ENCODE results near the gene ADGRL3. TPM values are rescaled to one million over a fixed set of nuclear protein-coding genes. Genes with fewer than 3 reads are reported as not detected.
"Not testable (repeated sequence)": the region's sequence is repeated elsewhere in the genome, so short reads cannot be mapped to it uniquely, and the experiment has no call there.

Gene ADGRL3
- total and polyA plus RNA-seq, 5 donors, result 0.52 to 3.8 (median 3.2) TPM

DNA sequence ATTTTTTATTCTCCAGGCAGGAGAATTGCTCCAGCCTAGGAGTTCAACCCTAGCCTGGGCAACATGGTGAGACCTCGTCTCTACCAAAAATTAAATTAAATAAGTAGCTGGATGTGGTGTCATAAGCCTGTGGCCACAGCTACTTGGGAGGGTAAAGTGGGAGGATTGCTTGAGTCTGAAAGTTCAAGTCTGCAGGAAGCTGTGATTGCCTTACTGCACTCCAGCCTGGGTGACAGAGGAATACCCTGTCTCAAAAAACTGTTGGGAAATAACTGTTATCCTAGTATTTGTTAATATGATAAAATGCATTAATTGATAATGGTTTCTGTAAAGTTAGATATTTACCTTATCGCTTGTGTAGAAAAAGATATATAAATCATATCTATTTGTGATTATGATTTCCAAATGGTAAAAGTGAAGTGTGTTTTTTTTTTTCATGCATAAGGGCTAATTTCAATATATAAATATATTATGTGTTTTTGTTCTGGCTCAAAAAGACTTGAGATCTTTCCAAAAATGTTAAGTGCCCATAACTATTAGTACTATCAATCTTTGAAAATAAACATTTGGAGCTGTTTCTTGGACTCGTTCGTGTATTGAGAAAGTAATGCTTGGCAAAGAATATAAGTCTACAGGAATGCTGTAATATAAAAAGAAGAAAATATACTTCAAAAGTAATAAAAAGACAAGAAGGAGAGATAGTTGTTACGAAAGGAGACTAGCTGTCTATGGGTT is 396.6 kb downstream of the ADGRL3 start:
- H3K9me3 ChIP-seq (ENCODE audit: control insufficient read depth, low read length), result no peaks in the 10 kb centered on the region
- no peak overlapping the region for H3K27ac ChIP-seq (ENCODE audit: low read length)
- 65% methylated on average over 5 of the region's 5 CpGs for WGBS
- no peak overlapping the region for H3K4me3 ChIP-seq (ENCODE audit: low read length)
- H3K4me1 ChIP-seq (ENCODE audit: control insufficient read depth, insufficient read depth, low read length), result no peaks in the 10 kb centered on the region
- intact Hi-C loops (cut with DNase I), result no loop called here
- DNase-seq (no peak), ATAC-seq (no peak)
- H3K27me3 ChIP-seq (ENCODE audit: control insufficient read depth, insufficient read depth), result no peaks in the 10 kb centered on the region

DNA sequence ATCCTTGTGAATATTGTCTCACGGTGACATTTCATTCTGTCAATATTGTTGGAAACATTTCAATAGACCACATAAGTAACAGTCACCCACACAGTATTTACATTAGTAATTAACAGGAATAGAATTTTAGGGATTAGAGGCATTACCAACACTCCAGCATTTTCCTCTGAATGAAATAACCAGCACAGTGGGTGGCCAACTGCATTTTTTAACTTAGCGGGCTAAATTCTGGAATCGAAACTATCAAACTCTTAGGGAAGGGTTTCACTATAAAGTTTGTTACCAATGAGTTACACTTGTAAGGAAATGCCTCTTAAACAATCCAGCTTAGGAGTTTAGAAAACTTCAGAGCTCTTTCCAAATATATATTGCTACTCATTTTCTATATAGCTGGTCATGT is 403.0 kb downstream of the ADGRL3 start:
- 90% methylated on average over 3 of the region's 3 CpGs for WGBS
- DNase-seq (no peak), ATAC-seq (no peak)
- H3K27me3 ChIP-seq (ENCODE audit: control insufficient read depth, insufficient read depth), result no peaks in the 10 kb centered on the region
- intact Hi-C loops (cut with DNase I), result no loop called here
- no peaks in the 10 kb centered on the region for H3K4me1 ChIP-seq (ENCODE audit: control insufficient read depth, insufficient read depth, low read length)
- no peaks in the 10 kb centered on the region for H3K9me3 ChIP-seq (ENCODE audit: control insufficient read depth, low read length)
- H3K27ac ChIP-seq (ENCODE audit: low read length), result no peak overlapping the region
- no peak overlapping the region for H3K4me3 ChIP-seq (ENCODE audit: low read length)

DNA sequence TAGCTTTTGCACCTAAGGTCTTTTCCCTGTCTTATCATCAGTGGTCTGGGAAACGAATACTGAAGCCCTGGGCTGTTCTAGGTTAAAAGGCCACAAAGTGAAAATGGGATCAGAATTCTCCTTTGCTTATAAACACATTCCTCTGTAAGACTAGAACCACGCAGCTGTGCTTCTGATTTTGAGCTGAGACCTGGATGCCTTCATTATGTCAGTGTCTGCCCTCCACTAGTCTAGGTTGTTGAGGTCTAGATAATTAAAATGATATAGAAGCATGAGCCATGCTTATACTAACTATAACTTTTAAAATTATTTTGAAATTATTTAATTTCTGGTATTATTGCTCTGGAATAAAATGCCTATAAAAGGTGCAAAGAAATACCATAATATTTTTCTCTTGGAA is 403.9 kb downstream of the ADGRL3 start:
- H3K4me1 ChIP-seq (ENCODE audit: control insufficient read depth, insufficient read depth, low read length), result no peaks in the 10 kb centered on the region
- H3K9me3 ChIP-seq (ENCODE audit: control insufficient read depth, low read length), result no peaks in the 10 kb centered on the region
- no peak overlapping the region for H3K27ac ChIP-seq (ENCODE audit: low read length)
- DNase-seq (no peak), ATAC-seq (no peak)
- WGBS, result 65% methylated on average over 2 of the region's 2 CpGs
- intact Hi-C loops (cut with DNase I), result no loop called here
- no peaks in the 10 kb centered on the region for H3K27me3 ChIP-seq (ENCODE audit: control insufficient read depth, insufficient read depth)
- no peak overlapping the region for H3K4me3 ChIP-seq (ENCODE audit: low read length)

DNA sequence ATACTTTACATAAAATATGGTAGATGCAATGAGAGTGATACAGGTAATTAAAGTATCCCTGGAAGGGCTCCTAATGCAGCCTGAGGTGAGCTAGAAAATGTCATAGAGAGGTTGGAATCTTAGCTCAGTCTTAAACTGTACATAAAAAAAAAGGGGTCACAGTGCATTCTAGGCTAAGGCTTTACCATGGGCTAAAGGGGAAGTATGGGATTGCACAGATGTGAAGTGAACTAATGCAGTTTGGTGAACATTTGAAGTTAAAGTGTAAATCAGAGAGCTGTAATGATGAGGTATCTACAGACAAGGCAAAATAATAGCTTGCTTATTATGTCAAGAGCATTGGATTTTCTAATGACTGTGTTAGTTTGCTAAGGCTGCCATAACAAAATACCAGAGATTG is 405.9 kb downstream of the ADGRL3 start:
- ATAC-seq, result no peak
- intact Hi-C loops (cut with DNase I), result no loop called here

DNA sequence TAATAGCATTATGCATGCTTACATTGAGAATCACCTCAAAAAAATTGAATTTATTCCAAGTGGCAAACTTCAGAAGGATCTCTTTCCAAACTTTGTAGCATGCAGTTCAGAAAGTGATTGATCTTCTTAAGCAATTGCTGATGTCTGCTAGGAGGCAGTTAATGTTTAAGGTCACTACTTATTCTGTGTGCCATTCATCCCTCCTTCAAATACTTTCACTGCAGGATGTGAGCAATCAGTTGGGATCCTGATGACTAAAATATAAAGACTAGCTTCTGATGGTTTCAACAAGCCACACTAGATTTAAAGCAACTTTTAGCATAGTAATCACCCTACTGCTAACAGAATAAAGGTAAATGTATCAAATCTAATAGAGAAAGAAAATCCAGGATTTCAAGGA is 414.1 kb downstream of the ADGRL3 start:
- Histone ChIP-seq H3K9me3 (ENCODE audit: control insufficient read depth, low read length) (no peaks in the 10 kb centered on the region), H3K27ac (ENCODE audit: low read length) (no peak overlapping the region), H3K27me3 (ENCODE audit: control insufficient read depth, insufficient read depth) (no peaks in the 10 kb centered on the region), H3K4me1 (ENCODE audit: control insufficient read depth, insufficient read depth, low read length) (no peaks in the 10 kb centered on the region), H3K4me3 (ENCODE audit: low read length) (no peak overlapping the region)
- no peak for ATAC-seq
- no peak for DNase-seq
- intact Hi-C loops (cut with DNase I), result no loop called here

More for the DNA sequence above, 405.9 kb downstream of the ADGRL3 start:
- no peaks in the 10 kb centered on the region for H3K27me3 ChIP-seq (ENCODE audit: control insufficient read depth, insufficient read depth)
- no peak for DNase-seq
- H3K4me1 ChIP-seq (ENCODE audit: control insufficient read depth, insufficient read depth, low read length), result no peaks in the 10 kb centered on the region
- no peak overlapping the region for H3K27ac ChIP-seq (ENCODE audit: low read length)
- no peak overlapping the region for H3K4me3 ChIP-seq (ENCODE audit: low read length)
- H3K9me3 ChIP-seq (ENCODE audit: control insufficient read depth, low read length), result no peaks in the 10 kb centered on the region

DNA sequence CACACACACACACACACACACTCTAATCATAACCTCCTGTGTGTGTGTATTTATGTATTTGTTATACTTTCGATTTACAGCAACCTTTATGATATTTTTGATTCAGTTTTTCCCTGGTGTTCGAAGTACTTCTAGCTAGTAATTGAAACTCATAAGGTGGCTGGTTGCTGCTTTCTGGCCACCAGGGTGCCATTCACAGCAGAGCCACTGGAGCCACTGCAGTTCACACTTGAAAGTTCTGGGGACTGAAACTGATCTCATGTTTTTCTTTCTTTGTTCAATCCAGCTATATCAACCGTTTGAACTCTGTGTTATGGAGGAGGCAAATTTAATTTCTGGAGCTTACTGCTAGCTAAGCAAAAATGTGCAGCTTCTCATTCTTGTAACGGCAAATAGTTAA is 419.4 kb downstream of the ADGRL3 start:
- H3K4me3 ChIP-seq (ENCODE audit: low read length), result no peak overlapping the region
- no peaks in the 10 kb centered on the region for H3K9me3 ChIP-seq (ENCODE audit: control insufficient read depth, low read length)
- WGBS, result 66% methylated on average over 4 of the region's 4 CpGs
- DNase-seq (no peak), ATAC-seq (no peak)
- no peaks in the 10 kb centered on the region for H3K27me3 ChIP-seq (ENCODE audit: control insufficient read depth, insufficient read depth)
- H3K4me1 ChIP-seq (ENCODE audit: control insufficient read depth, insufficient read depth, low read length), result no peaks in the 10 kb centered on the region
- intact Hi-C loops (cut with DNase I), result no loop called here
- no peak overlapping the region for H3K27ac ChIP-seq (ENCODE audit: low read length)

DNA sequence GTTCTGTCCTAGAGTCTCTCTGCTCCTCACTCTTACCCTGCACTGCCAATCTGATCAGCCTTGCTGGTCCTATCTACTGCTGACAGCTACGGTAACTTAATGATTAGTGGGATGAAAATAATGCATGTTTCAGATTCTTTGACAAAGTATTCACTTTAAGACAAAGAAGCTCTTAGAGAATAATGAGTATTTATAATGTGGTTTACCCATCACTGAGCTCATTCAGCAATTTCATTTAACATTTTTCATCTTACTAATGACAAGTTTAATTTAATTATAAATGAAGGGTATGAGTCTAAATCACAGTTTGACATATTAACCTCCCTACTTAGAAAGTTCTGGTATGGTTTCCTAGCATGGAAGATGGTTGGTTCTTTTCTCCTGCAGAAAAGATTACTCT is 428.2 kb downstream of the ADGRL3 start:
- Histone ChIP-seq H3K4me1 (ENCODE audit: control insufficient read depth, insufficient read depth, low read length) (no peaks in the 10 kb centered on the region), H3K27ac (ENCODE audit: low read length) (no peak overlapping the region), H3K27me3 (ENCODE audit: control insufficient read depth, insufficient read depth) (no peaks in the 10 kb centered on the region), H3K4me3 (ENCODE audit: low read length) (no peak overlapping the region), H3K9me3 (ENCODE audit: control insufficient read depth, low read length) (no peaks in the 10 kb centered on the region)
- WGBS, result 60% methylated on average over 1 of the region's 1 CpG
- intact Hi-C loops (cut with DNase I), result no loop called here
- DNase-seq (no peak), ATAC-seq (no peak)

GRCh38 chr4:61628727-61629126 is 428.6 kb downstream of the ADGRL3 start:
- H3K27me3 ChIP-seq (ENCODE audit: control insufficient read depth, insufficient read depth), result no peaks in the 10 kb centered on the region
- ATAC-seq (no peak), DNase-seq (no peak)
- H3K27ac ChIP-seq (ENCODE audit: low read length), result no peak overlapping the region
- WGBS, result 83% methylated on average over 1 of the region's 1 CpG
- intact Hi-C loops (cut with DNase I), result no loop called here
- H3K9me3 ChIP-seq (ENCODE audit: control insufficient read depth, low read length), result no peaks in the 10 kb centered on the region
- H3K4me1 ChIP-seq (ENCODE audit: control insufficient read depth, insufficient read depth, low read length), result no peaks in the 10 kb centered on the region
- H3K4me3 ChIP-seq (ENCODE audit: low read length), result no peak overlapping the region

DNA sequence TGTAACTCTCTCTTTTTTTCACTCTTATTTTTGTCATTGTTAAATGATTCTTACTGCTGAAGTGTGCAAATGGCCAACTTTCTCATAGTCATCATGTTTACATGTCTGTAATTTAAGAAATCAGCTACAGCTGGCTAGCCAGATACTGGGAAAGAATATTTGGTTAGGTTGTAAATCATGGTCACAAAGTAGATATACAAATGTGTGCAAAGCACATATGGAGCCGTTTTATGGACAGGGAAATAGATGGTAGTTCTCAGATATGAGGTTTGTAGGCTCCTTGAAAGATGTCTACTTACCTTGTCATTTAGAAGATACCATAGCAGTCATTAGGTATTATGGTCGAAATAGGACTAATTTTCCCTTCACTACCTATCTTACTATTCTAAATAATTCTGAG is 430.4 kb downstream of the ADGRL3 start:
- Histone ChIP-seq H3K9me3 (ENCODE audit: control insufficient read depth, low read length) (no peaks in the 10 kb centered on the region), H3K27me3 (ENCODE audit: control insufficient read depth, insufficient read depth) (no peaks in the 10 kb centered on the region), H3K4me1 (ENCODE audit: control insufficient read depth, insufficient read depth, low read length) (no peaks in the 10 kb centered on the region), H3K4me3 (ENCODE audit: low read length) (no peak overlapping the region), H3K27ac (ENCODE audit: low read length) (no peak overlapping the region)
- ATAC-seq (no peak), DNase-seq (no peak)
- intact Hi-C loops (cut with DNase I), result no loop called here
- whole genome bisulfite sequencing, result 79% methylated on average over 2 of the region's 2 CpGs

- ATAC-seq, result no peak
- WGBS, result 71% methylated on average over 1 of the region's 1 CpG
- Histone ChIP-seq H3K9me3 (ENCODE audit: control insufficient read depth, low read length) (no peaks in the 10 kb centered on the region), H3K27ac (ENCODE audit: low read length) (no peak overlapping the region), H3K27me3 (ENCODE audit: control insufficient read depth, insufficient read depth) (no peaks in the 10 kb centered on the region), H3K4me1 (ENCODE audit: control insufficient read depth, insufficient read depth, low read length) (no peaks in the 10 kb centered on the region), H3K4me3 (ENCODE audit: low read length) (no peak overlapping the region)
- intact Hi-C loops (cut with DNase I), result no loop called here
- no peak for DNase-seq
These were observed 438.5 kb downstream of the ADGRL3 start for GRCh38 chr4:61638591-61638990.

DNA sequence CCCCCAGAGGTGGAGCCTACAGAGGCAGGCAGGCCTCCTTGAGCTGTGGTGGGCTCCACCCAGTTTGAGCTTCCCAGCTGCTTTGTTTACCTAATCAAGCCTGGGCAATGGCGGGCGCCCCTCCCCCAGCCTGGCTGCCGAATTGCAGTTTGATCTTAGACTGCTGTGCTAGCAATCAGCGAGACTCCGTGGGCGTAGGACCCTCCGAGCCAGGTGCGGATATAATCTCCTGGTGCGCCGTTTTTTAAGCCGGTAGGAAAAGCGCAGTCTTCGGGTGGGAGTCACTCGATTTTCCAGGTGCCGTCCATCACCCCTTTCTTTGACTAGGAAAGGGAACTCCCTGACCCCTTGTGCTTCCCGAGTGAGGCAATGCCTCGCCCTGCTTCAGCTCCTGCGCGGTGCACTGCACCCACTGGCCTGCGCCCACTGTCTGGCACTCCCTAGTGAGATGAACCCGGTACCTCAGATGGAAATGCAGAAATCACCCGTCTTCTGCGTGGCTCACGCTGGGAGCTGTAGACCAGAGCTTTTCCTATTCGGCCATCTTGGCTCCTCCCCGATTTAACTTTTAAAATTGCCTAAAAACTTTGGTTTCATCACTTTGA is 446.7 kb downstream of the ADGRL3 start:
- H3K4me3 ChIP-seq (ENCODE audit: low read length); H3K4me1 ChIP-seq (ENCODE audit: control insufficient read depth, insufficient read depth, low read length); DNase-seq; H3K27me3 ChIP-seq (ENCODE audit: control insufficient read depth, insufficient read depth); H3K27ac ChIP-seq (ENCODE audit: low read length); H3K9me3 ChIP-seq (ENCODE audit: control insufficient read depth, low read length); intact Hi-C loops (cut with DNase I); ATAC-seq: not testable (repeated sequence)
- WGBS, result 85% methylated on average over 26 of the region's 26 CpGs

- intact Hi-C loops (cut with DNase I), result no loop called here
- no peaks in the 10 kb centered on the region for H3K9me3 ChIP-seq (ENCODE audit: control insufficient read depth, low read length)
- no peak for DNase-seq
- no peaks in the 10 kb centered on the region for H3K4me1 ChIP-seq (ENCODE audit: control insufficient read depth, insufficient read depth, low read length)
- H3K27ac ChIP-seq (ENCODE audit: low read length), result no peak overlapping the region
- no peaks in the 10 kb centered on the region for H3K27me3 ChIP-seq (ENCODE audit: control insufficient read depth, insufficient read depth)
- ATAC-seq, result no peak
- no peak overlapping the region for H3K4me3 ChIP-seq (ENCODE audit: low read length)
- 75% methylated on average over 1 of the region's 1 CpG for WGBS
These were observed 448.1 kb downstream of the ADGRL3 start for GRCh38 chr4:61648264-61648663.

Data from right cardiac atrium (tissue), 5 donors.